Lung (tissue), 12 donors: ENCODE results near the gene CDKN2D. TPM values are rescaled to one million over a fixed set of nuclear protein-coding genes. Genes with fewer than 3 reads are reported as not detected.
"Not testable (repeated sequence)": the region's sequence is repeated elsewhere in the genome, so short reads cannot be mapped to it uniquely, and the experiment has no call there.

Experiments used
- ATAC-seq: fragments of 200-7000 bp; cut with Tn5 transposase; one replicate; pipeline ENCODE4 v1.9.1; 2020; ENCODE audit warnings: moderate number of reproducible peaks; ENCODE audit not compliant: insufficient read depth, low FRiP score
- DNase-seq, 3 donors: peaks; one replicate each; pipeline ENCODE4 v3.0.0-alpha.2; 2013 to 2017
- H3K27ac ChIP-seq, 2 donors: one replicate each; pipeline ENCODE4 v1.5.1; 2013; ENCODE audit warnings: mild to moderate bottlenecking in 2 of 2, moderate library complexity in 2 of 2, control low read depth in 1 of 2, inconsistent platforms in 1 of 2, low read depth in 1 of 2, low read length in 1 of 2
- H3K27me3 ChIP-seq, 3 donors: one replicate each; pipeline ENCODE4 v1.5.1; 2013; ENCODE audit warnings: low read length in 2 of 3; ENCODE audit not compliant: control insufficient read depth in 3 of 3, insufficient read depth in 3 of 3
- H3K36me3 ChIP-seq, 4 donors: one replicate each; pipeline ENCODE4 v1.5.1; 2013; ENCODE audit warnings: low read length in 4 of 4, mild to moderate bottlenecking in 1 of 4, moderate library complexity in 1 of 4; ENCODE audit not compliant: control insufficient read depth in 4 of 4, insufficient read depth in 4 of 4
- H3K4me1 ChIP-seq, 5 donors: one replicate each; pipeline ENCODE4 v1.5.1; 2013; ENCODE audit warnings: low read length in 5 of 5, mild to moderate bottlenecking in 2 of 5, moderate library complexity in 1 of 5; ENCODE audit not compliant: control insufficient read depth in 5 of 5, insufficient read depth in 5 of 5
- H3K4me3 ChIP-seq: one replicate; pipeline ENCODE4 v1.5.1; 2013; ENCODE audit warnings: mild to moderate bottlenecking, control low read depth, moderate library complexity
- H3K9ac ChIP-seq, 2 donors: one replicate each; pipeline ENCODE4 v1.5.1; 2013; ENCODE audit warnings: low read length in 2 of 2, control low read depth in 1 of 2; ENCODE audit not compliant: insufficient read depth in 1 of 2
- H3K9me3 ChIP-seq, 4 donors: one replicate each; pipeline ENCODE4 v1.5.1; 2013; ENCODE audit warnings: low read length in 3 of 4, mild to moderate bottlenecking in 1 of 4, moderate library complexity in 1 of 4; ENCODE audit not compliant: control insufficient read depth in 4 of 4, insufficient read depth in 3 of 4
- CTCF ChIP-seq: IDR thresholded peaks from 2 replicates; pipeline ENCODE4 v1.5.1; 2012; ENCODE audit warnings: mild to moderate bottlenecking; ENCODE audit errors: control extremely low read depth, extremely low read depth
- WGBS, 2 donors: extraction: QIAGEN DNeasy Blood & Tissue Kit; methylation state at CpG; one replicate each; pipeline ENCODE4 v1.1.7; 2013; 5-methylcytosine and 5-hydroxymethylcytosine counted together
- polyA plus RNA-seq, 2 donors: library from polyadenylated mRNA; stranded (reverse); fragments of 200-250 nt; gene quantifications; one replicate each; pipeline ENCODE4 v1.2.1, GENCODE V29; 2013
- total RNA-seq, 2 donors: library from RNA; depleted of rRNA in 1 of 2; stranded (reverse); fragments of >200 nt in 1 of 2; gene quantifications; one replicate each; pipeline ENCODE4 v1.2.1, GENCODE V29; 2014 to 2021
- donor health status: control.
- donor health status: control.
- donor health status: Bipolar disorder and iron deficiency.
- donor health status: healthy.
- donor health status: DM: yes; HTN: yes; CAD: no.

Gene CDKN2D
- total and polyA plus RNA-seq, 4 donors, result 12.5 to 74.9 (median 13.9) TPM

- peaks cover 11 to 72% (median 41%) of the 10 kb centered on the region in 4 donors for H3K36me3 ChIP-seq
- no peak for DNase-seq
- no peak overlapping the region for H3K9ac ChIP-seq
- peaks cover 0 to 5% (median 0%) of the 10 kb centered on the region in 4 donors for H3K9me3 ChIP-seq
- H3K4me1 ChIP-seq, result no peaks in the 10 kb centered on the region
- peak; percentile 0 for TF ChIP-seq CTCF
- no peaks in the 10 kb centered on the region for H3K27me3 ChIP-seq
- WGBS, 2 donors, result 79 to 86% methylated on average over 12 of the region's 12 CpGs
- no peak for ATAC-seq
- no peak overlapping the region for H3K4me3 ChIP-seq
- H3K27ac ChIP-seq, result peak overlapping the region in 1 of 2 donors; percentile 10
These were observed 17.0 kb downstream of the CDKN2D start for GRCh38 chr19:10551698-10552301.

GRCh38 chr19:10551006-10551405 is 17.8 kb downstream of the CDKN2D start:
- peaks cover 11 to 71% (median 38%) of the 10 kb centered on the region in 4 donors for H3K36me3 ChIP-seq
- not testable (repeated sequence) for H3K9ac ChIP-seq, H3K27ac ChIP-seq, H3K4me1 ChIP-seq, H3K9me3 ChIP-seq, DNase-seq, ATAC-seq, H3K27me3 ChIP-seq, H3K4me3 ChIP-seq
- 98% methylated on average over 9 of the region's 9 CpGs for WGBS, 2 donors

- H3K9me3 ChIP-seq, result peaks cover 0 to 5% (median 0%) of the 10 kb centered on the region in 4 donors
- no peaks in the 10 kb centered on the region for H3K4me1 ChIP-seq
- ATAC-seq, result no peak
- DNase-seq, result no peak
- no peak overlapping the region for H3K27ac ChIP-seq
- H3K27me3 ChIP-seq, result no peaks in the 10 kb centered on the region
- H3K4me3 ChIP-seq, result no peak overlapping the region
- peaks cover 11 to 66% (median 33%) of the 10 kb centered on the region in 4 donors for H3K36me3 ChIP-seq
- no peak for TF ChIP-seq CTCF
- WGBS, 2 donors, result 97 to 100% methylated on average over 5 to 6 of the region's 6 CpGs
- H3K9ac ChIP-seq, result no peak overlapping the region
These were observed 18.4 kb downstream of the CDKN2D start for GRCh38 chr19:10550336-10550735.

- Histone ChIP-seq H3K9ac (no peak overlapping the region), H3K27ac (no peak overlapping the region), H3K9me3 (peaks cover 0 to 5% (median 0%) of the 10 kb centered on the region in 4 donors), H3K4me3 (no peak overlapping the region), H3K36me3 (peaks cover 11 to 60% (median 33%) of the 10 kb centered on the region in 4 donors), H3K4me1 (peaks cover 0 to 4% (median under 1%) of the 10 kb centered on the region in 5 donors), H3K27me3 (no peaks in the 10 kb centered on the region)
- ATAC-seq (no peak), DNase-seq (no peak)
- TF ChIP-seq CTCF, result no peak
- WGBS, 2 donors, result 92 to 94% methylated on average over 7 of the region's 7 CpGs
These were observed 19.0 kb downstream of the CDKN2D start for GRCh38 chr19:10549733-10550132.
